GM19193 (cell line): ENCODE results near the gene POLH.

Experiments used
- POLR2A ChIP-seq: IDR thresholded peaks from 4 replicates; pipeline ENCODE4 v1.6.1; 2011; ENCODE audit not compliant: insufficient read depth, insufficient read length; ENCODE audit errors: extremely low read depth

Gene POLH

GRCh38 chr6:43593938-43594337 is 18.0 kb downstream of the POLH start:
- TF ChIP-seq POLR2A: no peak

- no peak for TF ChIP-seq POLR2A
These were observed 24.6 kb downstream of the POLH start for GRCh38 chr6:43600595-43600994.

- no peak for TF ChIP-seq POLR2A
These were observed 28.2 kb downstream of the POLH start for GRCh38 chr6:43604174-43604573.

GRCh38 chr6:43606019-43606418 is 30.0 kb downstream of the POLH start:
- TF ChIP-seq POLR2A: no peak

- TF ChIP-seq POLR2A: no peak
These were observed 32.4 kb downstream of the POLH start for GRCh38 chr6:43608310-43608763.

- no peak for TF ChIP-seq POLR2A
These were observed 32.8 kb downstream of the POLH start for GRCh38 chr6:43608807-43609206.

GRCh38 chr6:43609402-43609801 is 33.4 kb downstream of the POLH start:
- no peak for TF ChIP-seq POLR2A

- no peak for TF ChIP-seq POLR2A
These were observed 34.4 kb downstream of the POLH start for GRCh38 chr6:43610431-43610830.

GRCh38 chr6:43613721-43614395 is 37.9 kb downstream of the POLH start:
- TF ChIP-seq POLR2A: no peak

GRCh38 chr6:43614396-43614730 is 38.4 kb downstream of the POLH start:
- TF ChIP-seq POLR2A: no peak

GRCh38 chr6:43616725-43617472 is 40.9 kb downstream of the POLH start:
- no peak for TF ChIP-seq POLR2A

- no peak for TF ChIP-seq POLR2A
These were observed 45.3 kb downstream of the POLH start for GRCh38 chr6:43621078-43621835.

GRCh38 chr6:43621836-43622180 is 45.8 kb downstream of the POLH start:
- TF ChIP-seq POLR2A: no peak

- TF ChIP-seq POLR2A: no peak
These were observed 46.6 kb downstream of the POLH start for GRCh38 chr6:43622541-43622940.

GRCh38 chr6:43623880-43624785 is 48.1 kb downstream of the POLH start:
- no peak for TF ChIP-seq POLR2A
